COLO668 (cell line): ENCODE measurements around the gene SPRYD4.
"Not testable (repeated sequence)": the region's sequence is repeated elsewhere in the genome, so short reads cannot be mapped to it uniquely, and the experiment has no call there.

Source experiments
- DNase-seq: peaks from one replicate; lab custom pipeline; 2025; ENCODE audit not compliant: unreplicated experiment; lab: John Stamatoyannopoulos, UW

The SPRYD4 gene

GRCh38 chr12:56468216-56469006, at the start of gene SPRYD4:
SPRYD4 (plus strand) TSS chr12:56468578; CDS start chr12:56468592, 14 bp downstream.
- peak; percentile 90 for DNase-seq

GRCh38 chr12:56420411-56420810, 48.0 kb upstream of the SPRYD4 start:
- DNase-seq = no peak

GRCh38 chr12:56425193-56425592, 43.2 kb upstream of the SPRYD4 start:
- no peak for DNase-seq

GRCh38 chr12:56425940-56426438, 42.4 kb upstream of the SPRYD4 start:
- no peak for DNase-seq

- DNase-seq = no peak
These were observed 37.1 kb upstream of the SPRYD4 start for GRCh38 chr12:56431288-56431687.

- DNase-seq = no peak
These were observed 36.5 kb upstream of the SPRYD4 start for GRCh38 chr12:56431850-56432249.

- DNase-seq = no peak
These were observed 33.5 kb upstream of the SPRYD4 start for GRCh38 chr12:56434828-56435227.

GRCh38 chr12:56437430-56438176, 30.8 kb upstream of the SPRYD4 start:
- DNase-seq = no peak

- DNase-seq = not testable (repeated sequence)
These were observed 25.2 kb upstream of the SPRYD4 start for GRCh38 chr12:56443208-56443607.

- DNase-seq = peak; percentile 88
These were observed 19.3 kb upstream of the SPRYD4 start, which contains the start of gene TIMELESS for GRCh38 chr12:56448860-56449621. TIMELESS (minus strand) TSS chr12:56449426; CDS start chr12:56434170, 15,256 bp downstream.

- no peak for DNase-seq
These were observed 18.8 kb upstream of the SPRYD4 start for GRCh38 chr12:56449622-56449984.

- DNase-seq = no peak
These were observed 18.1 kb upstream of the SPRYD4 start for GRCh38 chr12:56450241-56450640.

- no peak for DNase-seq
These were observed 17.2 kb upstream of the SPRYD4 start for GRCh38 chr12:56451147-56451546.

- DNase-seq = no peak
These were observed 13.8 kb upstream of the SPRYD4 start, which contains the start of gene MIP for GRCh38 chr12:56454557-56454956. MIP (minus strand) TSS chr12:56454657; CDS start chr12:56454613, 44 bp downstream.

GRCh38 chr12:56457817-56458216, 10.6 kb upstream of the SPRYD4 start:
- no peak for DNase-seq

GRCh38 chr12:56461235-56462159, 6.9 kb upstream of the SPRYD4 start:
- DNase-seq = no peak

- DNase-seq = no peak
These were observed 5.8 kb upstream of the SPRYD4 start for GRCh38 chr12:56462565-56462964.

- DNase-seq = peak; percentile 25
These were observed 891 bp downstream of the SPRYD4 start for GRCh38 chr12:56469007-56469930.

GRCh38 chr12:56474389-56474788, 6.0 kb downstream of the SPRYD4 start:
- DNase-seq = no peak
